GM19397 (cell line): ENCODE results near the gene GRK2.
"Not testable (repeated sequence)": the region's sequence is repeated elsewhere in the genome, so short reads cannot be mapped to it uniquely, and the experiment has no call there.

Experiments used
- ATAC-seq: cut with Tn5 transposase; IDR thresholded peaks from one replicate; pipeline ENCODE4 v1.9.1; 2021; ENCODE audit warnings: mild to moderate bottlenecking, moderate library complexity; ENCODE audit not compliant: unreplicated experiment

The GRK2 gene

GRCh38 chr11:67253872-67254624 lies 12.2 kb upstream of the GRK2 start:
- ATAC-seq, result no peak

- ATAC-seq, result no peak
Measured at GRCh38 chr11:67254798-67255197, 11.5 kb upstream of the GRK2 start.

GRCh38 chr11:67255353-67255752 lies 10.9 kb upstream of the GRK2 start:
- no peak for ATAC-seq

GRCh38 chr11:67255864-67256263 lies 10.4 kb upstream of the GRK2 start:
- ATAC-seq, result no peak

DNA sequence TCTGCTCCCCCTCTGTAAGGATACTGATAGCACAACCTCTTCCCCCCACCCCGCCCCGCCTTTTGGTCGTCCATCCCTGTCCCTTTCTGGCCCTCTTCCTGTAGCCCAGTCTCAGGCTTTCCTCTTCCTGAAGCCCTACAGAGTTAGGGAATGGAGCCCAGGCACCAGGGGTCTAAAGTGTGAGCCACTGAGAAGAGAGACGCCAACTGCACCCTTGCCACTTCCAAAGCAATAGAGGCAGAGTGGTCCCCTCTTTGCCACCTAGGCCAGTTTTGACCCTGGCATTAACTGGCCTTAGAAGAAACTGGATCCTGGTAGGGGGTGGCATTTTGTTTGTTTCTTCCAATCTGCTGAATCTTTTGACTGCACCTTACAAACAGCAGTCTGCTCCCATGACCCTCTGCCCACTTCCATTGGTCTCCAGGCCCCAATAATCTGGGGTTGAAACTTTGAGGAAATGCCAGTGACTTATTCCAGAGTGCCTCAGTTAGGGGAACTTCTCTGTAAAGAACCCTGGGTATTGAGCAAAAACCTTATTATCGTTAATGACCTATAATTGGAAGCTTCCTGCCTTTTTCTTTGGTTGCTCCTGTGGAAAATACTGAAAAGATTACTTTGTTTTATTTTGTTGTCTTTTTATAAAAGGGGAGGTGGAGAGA lies 9.7 kb upstream of the GRK2 start:
- no peak for ATAC-seq

- no peak for ATAC-seq
Measured at GRCh38 chr11:67260406-67260805, 5.9 kb upstream of the GRK2 start.

DNA sequence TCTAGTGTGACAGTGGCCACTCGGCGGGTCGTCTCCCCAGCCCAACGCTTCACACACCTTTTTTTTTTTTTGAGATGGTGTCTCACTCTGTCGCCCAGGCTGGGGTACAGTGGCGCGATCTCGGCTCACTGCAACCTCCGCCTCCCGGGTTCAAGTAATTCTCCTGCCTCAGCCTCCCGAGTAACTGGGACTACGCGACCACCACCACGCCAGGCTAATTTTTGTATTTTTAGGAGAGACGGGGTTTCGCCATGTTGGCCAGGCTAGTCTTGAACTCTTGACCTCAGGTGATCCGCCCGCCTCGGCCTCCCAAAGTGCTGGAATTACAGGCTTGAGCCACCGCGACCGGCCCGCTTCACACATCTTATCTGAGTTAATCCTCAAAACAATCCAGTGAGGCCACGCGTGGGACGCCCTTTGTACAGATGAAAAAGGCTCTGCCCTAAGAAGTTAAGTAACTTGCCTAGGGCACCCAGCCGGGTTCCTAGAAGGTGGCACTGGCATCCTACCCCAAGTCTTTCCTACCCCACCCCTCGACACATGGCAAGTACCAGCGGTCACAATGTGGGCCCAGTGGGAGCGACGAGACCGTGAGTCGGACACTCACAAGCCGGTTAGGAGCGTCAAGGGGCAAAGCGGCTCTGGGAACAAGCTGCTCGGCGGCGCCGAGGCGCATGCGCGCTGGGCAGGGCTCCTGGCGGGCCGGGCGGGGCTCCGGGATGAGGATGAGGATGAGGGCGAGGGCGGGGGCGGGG lies 5.2 kb upstream of the GRK2 start:
- not testable (repeated sequence) for ATAC-seq

DNA sequence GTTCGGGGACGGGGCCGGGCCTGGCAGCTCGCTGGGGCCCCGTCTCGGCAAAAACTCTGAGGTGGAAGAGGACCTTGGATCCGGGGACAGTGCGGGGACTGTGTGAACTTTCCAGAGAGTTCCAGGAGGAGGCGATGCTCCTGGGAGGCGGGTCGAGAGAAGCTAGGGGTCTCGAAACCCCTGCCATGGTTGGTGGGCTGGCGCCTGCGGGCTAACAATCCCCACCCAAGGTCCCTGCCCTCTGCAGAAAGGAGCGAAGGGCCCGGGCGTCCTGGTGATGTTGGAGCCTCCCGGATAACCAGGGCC lies 4.7 kb upstream of the GRK2 start:
- no peak for ATAC-seq

GRCh38 chr11:67261946-67262681 lies 4.2 kb upstream of the GRK2 start:
- no peak for ATAC-seq

DNA sequence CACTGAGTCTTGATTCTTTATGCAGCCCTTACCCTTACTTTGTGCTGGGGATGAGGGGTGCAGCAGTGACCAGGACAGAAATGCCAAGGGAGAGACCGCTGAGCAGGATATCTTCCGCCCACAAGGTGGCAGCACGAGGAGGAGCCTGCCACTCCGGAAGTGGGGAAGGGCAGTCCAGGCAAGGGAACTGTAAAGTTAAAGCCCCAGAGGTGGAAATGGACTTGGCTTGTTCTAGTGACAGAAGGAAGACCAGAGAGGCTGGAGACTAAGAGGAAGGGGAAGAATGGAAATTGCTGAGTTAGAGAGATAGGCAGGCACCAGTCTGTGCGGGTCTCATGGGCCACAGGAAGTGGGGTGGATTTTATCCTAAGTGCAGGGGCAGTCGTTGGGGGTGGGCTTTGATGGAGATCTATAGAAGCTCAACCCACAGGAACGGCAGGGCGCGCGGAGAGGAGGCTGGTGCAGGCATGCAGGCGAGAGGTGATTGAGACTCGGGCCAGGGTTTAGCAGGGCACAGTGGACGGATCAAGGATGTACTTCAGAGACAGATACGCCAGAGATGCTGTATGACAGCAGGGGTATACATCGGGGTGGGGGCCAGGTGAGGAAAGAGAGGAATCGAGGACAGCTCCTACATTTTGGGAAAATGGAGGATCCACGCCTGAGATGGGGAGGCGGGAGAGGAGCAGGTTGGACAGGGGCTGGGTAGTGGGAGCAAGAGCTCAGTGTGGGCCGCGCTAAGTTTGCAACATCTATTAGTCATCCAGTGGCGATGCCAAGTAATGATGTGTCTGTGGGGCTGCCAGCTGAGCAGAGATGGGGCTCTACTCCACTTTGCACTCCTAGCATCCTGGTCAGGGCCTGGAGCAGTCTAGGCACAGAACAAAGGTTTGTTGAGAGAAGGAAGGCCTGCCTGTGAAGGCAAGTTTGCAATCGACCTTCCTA lies 3.3 kb upstream of the GRK2 start:
- no peak for ATAC-seq

DNA sequence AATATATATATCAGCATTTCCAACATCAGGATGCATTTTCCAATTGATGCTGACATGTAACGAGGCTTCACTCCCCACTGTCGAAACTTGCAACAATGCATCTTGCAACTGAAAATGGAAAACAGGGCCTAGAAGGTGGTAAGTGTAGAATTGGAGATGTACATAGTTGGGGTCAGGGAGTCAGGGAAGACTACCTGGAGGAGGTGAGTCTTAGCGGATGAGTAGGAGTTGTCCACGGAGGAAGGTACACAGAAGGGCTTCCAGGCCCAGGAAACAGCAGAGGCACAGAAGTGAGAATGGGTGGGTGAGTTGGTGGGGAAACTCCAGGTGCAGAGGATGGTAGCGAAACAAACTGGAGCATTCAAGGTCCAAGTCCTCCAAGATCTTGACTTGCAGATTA lies 2.0 kb upstream of the GRK2 start:
- ATAC-seq, result no peak

DNA sequence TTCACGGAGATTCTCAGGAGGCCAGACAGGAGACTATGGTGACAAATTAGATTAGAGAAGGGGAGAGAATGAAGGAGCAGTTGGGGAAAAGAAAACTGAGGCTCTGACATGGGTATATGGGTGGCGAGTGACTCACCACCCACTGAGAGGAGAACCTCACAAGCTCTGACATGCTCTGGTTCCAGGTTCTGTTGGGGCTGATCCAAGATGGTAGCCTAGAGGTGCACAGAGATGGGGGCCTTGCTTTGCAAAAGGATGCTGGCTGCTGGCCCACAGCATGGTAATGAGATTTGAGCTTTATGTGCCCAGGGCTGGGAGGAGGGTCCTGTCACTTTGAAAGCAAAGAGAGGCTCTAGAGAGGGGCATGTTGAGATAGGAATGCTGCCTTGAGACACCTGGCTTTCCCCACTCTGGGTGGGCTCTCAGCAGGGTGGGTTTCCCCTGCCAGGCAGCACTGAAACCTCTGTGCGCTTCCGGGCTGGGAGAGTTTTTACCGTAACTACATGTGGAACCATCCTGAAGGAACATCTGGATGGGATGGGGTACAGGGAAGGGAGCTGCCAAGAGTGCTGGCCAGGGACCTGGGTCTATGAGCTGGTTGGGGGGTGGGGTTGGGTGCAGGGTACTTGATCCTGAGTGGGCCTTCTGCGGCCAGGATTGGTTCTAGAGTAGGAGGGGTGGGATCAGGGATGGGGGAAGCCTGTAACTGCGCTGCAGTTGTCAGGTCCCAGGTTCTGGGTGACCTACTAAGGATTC lies 1.2 kb upstream of the GRK2 start:
- ATAC-seq, result no peak

DNA sequence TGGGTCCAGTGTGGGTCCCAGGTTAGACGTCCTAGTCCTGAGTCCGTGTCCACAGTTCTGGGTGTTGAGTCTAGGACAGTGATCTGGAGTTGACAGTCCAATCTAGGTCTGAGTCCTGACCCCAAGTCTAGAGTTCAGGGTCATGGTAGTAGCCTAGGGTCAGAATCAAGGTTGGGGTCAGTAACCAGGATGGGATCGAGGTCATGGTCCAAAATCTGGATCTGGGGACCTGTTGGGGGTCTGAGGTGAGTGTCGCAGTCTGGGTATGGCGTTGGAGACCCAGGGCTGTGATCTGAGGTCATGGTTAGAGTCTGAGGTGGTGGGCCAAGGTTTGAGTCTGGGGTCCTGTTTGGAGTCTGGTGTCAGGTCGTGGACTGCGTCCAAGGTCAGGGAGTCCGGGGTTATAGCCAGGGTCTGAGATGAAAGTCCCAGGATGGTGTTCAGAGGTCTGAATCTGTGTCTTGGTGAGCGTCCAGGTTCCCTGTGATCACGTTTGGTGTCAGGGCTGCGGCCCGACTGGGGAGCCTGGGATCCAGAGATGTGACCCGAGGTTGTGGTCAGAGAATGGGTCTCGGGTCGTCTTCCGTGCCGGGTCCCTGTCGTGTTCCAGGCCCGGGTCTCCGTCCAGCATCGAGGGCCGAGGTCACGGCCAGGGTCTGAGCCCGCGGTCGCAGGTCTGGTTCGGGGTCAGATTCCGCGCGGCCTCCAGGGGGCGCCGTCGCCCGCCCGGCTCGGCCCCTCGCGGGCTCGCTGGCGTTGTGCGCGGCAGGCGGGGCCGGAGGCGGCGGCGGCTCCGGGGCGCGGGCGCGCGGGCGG lies 432 bp upstream of the GRK2 start:
- peak; percentile 38 for ATAC-seq

GRCh38 chr11:67267188-67268080 lies 1.2 kb downstream of the GRK2 start:
- no peak for ATAC-seq

GRCh38 chr11:67268081-67268961 lies 2.0 kb downstream of the GRK2 start:
- no peak for ATAC-seq

DNA sequence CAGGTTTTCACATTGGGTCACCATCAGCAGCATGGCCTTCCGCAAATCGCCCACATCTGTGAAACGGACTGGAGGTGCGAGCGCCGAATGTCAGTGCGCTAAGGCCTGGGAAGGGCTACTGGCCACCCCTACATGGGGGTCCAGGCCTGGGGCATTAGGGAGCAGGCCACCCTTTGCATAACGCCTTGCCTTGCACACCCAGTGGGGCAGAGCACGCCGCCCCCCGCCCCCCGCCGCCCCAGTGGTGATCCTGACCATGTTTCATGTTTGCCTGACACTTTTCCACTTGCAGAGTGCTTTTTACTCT lies 2.6 kb downstream of the GRK2 start:
- no peak for ATAC-seq
